GDM1 (cell line): Measurements from ENCODE around the gene PLCB1.
A peak's percentile ranks its signal among the peaks of the same experiment; 100 is the strongest.

Experiments used
- DNase-seq: peaks from one replicate; lab custom pipeline; 2025; lab: John Stamatoyannopoulos, UW

PLCB1 gene

GRCh38 chr20:8661229-8661952, 529.3 kb downstream of the PLCB1 start:
- no peak for DNase-seq

DNA sequence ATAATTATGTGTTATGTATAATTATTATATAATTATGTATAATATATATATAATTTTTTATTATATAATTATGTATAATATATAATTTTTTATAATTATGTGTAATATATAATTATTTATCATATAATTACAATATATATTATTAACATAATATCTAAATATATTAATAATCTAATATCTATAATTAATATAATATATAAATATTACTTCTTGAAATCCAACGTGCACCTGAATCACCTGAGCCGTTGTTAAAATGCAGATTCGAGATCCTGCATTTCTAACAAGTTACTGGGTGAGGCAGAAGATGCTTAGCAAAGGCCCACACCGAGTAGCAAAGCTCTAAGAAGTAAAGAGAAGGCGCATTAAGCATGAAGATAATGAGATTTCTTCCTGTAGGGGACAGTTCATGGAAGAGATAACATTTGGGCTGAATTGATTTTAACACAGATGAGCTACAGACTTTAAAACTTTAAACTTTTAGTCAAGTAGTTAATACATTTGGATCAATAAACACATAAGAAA, 530.4 kb downstream of the PLCB1 start:
- DNase-seq: no peak

- no peak for DNase-seq
These were observed 531.4 kb downstream of the PLCB1 start for GRCh38 chr20:8663424-8663823.

- no peak for DNase-seq
These were observed 532.7 kb downstream of the PLCB1 start for GRCh38 chr20:8664778-8665177.

DNA sequence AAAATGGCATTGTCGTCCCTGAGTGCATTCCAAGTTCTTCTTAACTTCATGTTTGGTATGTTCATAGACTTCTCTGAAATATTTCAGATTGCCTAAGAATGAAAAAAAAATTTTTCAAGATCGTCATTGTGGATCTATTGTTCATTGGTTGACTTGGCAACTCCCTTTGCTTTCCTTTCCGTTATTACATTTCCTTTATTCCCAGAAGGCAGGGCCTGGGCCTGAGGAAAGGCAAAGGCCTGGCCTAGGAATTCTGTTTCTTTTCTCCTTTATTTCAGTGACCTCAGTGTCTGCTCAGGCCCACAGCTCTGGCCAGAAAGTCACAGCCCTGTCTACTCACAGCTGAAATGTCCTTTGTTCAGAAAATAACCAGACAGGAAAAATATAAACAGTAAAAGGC, 535.2 kb downstream of the PLCB1 start:
- no peak for DNase-seq

DNA sequence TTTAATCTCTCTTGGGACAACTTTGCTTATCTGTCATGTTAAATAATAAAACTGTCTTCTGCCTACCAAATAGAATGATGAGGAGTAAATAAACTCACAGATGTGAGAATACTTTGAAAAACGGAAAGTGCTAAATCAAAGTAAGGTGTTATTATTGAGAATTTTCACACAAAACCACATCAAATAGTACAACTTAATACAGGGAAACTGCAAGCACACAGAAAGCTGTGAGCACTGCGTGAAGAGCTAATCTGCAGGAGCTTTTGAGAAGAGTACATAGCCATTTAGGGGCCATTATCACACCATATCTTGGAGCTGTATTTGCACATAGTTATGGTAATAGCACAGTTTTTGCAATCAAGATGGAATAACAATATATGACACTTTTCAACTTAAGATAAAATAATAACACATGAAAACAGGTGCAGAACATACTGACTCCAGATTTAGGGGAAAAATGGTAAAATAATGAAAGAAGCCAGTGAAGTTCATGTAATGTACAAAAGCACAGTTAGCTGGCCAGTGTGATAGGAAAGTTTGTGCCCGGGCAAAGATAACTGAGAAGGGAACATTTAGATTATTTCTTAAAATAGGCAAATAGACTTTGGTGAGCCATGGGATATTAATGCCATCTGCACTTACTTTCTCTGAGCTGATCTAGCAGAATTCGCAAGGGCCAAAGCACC, 538.3 kb downstream of the PLCB1 start:
- no peak for DNase-seq

DNA sequence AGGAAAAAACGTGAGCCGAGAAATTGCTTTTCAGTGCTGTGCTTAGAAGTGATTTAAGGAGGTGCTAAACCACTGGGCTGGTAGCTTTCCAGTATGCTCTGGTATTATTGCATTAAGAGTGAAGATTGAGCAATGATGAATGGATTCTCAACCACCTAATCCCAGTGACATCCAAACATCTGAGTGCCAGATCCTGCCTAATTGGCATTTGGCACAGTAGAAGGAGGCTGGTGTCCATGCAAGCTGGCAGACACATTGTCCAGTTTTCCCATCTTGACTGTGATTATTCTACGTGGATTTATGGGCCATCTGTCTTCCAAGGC, 538.8 kb downstream of the PLCB1 start:
- DNase-seq: no peak

GRCh38 chr20:8671370-8671961, 539.4 kb downstream of the PLCB1 start:
- no peak for DNase-seq

GRCh38 chr20:8673116-8673515, 541.0 kb downstream of the PLCB1 start:
- no peak for DNase-seq

GRCh38 chr20:8675896-8676295, 543.8 kb downstream of the PLCB1 start:
- no peak for DNase-seq

GRCh38 chr20:8678098-8678776, 546.2 kb downstream of the PLCB1 start:
- DNase-seq: no peak

DNA sequence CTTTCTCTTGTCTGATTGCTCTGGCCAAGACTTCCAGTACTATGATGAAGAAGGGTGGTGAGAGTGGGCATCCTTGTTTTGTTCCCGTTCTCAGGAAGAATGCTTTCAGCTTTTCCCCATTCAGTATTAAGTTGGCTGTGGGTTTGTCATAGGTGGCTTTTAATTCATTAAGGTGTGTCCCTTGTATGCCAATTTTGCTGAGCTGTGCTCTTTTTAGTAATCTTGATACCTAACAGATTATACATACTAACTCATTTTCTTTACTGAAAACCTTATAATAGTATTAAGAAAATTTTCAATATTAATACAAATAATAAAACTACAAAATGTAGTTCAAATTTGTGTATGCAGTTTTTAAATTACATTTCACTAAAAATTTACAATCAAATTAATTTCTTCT, 557.3 kb downstream of the PLCB1 start:
- DNase-seq: no peak

DNA sequence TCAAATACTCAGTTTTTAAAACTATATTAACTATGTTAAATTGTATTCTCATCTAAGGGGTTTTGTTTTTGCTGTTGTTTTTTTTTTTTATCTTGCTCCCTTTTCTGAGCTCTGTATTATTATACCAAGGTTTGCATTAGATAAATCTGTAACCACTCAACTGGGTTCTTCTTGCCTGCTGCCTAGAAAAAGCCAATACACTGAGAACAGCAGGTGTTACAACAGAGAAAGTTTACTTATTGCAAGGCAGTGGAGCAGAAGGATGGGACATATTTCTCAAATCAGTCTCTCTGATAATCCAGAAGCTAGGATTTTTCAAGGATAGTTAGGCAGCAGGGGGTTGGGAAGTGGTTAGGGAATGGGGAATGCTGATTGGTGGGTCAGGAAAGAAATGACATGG, 558.0 kb downstream of the PLCB1 start:
- DNase-seq: no peak

DNA sequence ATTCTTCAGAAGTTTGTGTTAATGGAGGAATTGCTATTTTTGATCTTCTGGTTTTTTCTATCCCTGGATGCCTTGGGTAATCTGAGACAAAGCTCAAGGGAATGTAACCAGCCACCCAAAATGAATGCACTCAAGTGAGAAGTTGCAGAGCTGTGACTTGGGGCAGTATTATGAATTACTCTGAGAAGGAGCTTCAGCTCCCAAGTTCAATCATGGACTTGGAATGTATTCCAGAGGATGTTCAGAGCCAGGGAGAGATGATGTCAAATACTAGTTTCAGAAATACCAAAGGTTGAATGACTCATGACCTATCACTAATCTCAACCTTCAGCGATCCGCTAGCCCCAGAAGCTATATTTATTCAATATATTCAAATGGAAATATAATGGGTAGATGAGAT, 561.6 kb downstream of the PLCB1 start:
- no peak for DNase-seq

DNA sequence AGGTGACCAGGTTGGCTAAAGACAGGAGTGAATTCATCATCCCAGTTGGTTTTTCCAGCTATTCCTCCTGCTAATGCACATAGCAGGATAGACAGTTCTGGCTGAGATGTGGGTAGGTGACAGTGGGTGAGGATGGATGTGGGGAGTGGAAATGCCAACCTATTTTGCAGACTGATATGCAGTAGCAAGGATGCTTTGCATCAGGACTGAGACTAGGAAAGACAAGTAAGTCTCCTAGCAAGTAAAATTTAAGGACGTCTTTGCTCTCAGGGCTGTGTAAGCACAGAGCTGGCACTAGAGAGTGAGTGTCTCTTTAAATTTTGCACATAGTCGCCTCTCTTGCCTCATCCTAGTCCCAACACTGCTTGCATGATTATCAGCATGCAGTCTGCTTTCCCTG, 568.7 kb downstream of the PLCB1 start:
- no peak for DNase-seq

- DNase-seq: no peak
These were observed 575.1 kb downstream of the PLCB1 start for GRCh38 chr20:8706961-8707700.

DNA sequence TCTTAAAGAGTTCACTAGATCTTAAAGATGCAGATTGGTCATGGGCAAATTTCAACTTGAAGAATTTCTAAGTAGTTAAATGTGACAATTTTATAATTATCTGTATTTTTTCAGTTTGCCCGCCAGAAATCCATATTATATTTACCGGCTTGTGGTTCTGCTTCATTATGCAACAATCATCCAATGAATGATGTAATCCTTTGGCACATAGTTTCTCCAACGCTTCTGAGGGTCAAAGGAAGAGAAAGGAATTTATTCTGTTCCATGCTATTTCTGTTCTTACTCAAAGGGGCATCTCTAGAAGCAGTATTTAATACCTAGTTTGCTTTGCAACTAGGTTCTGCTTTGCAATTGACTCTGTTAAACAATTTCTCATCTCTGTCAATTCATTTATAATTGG, 577.6 kb downstream of the PLCB1 start:
- DNase-seq: no peak

DNA sequence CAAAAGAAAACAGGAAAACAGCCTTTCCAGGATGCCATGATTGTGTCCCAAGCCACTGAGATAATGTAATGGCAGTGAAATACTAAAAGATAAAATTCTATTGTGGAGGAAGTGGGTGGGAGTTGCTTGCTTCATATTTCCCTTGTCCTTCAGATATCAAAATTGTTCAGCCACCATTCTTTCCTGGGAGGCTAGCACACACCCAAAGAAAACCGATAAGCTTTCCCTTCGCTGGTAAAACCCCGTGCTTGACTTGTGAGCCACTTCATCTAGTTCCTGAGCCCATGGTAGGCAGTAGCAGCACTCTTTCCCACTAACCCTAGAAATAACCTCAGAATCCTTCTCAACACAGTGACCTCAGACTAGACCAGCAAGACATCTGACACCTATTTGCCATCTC, 579.4 kb downstream of the PLCB1 start:
- DNase-seq: no peak

GRCh38 chr20:8714206-8714605, 582.1 kb downstream of the PLCB1 start:
- DNase-seq: no peak

- no peak for DNase-seq
These were observed 586.2 kb downstream of the PLCB1 start for GRCh38 chr20:8718279-8718678.

DNA sequence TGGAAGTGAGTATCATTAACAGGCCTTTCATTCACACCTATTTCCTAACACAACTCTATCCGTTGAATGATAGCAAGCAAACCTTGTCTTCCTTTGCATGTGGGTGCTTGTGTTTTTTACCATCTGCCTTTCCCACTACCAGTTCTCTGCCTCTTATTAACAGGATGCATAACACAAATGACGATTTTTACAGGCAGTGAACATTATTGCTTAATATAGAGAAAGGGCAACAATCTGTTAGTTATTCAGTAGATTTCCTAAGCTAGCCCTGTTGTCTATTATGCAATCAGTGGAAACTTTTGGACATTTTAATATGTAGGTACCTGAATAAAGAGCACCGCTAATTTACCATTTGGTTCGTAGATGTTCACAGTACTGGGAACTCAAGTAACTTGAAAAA, 588.0 kb downstream of the PLCB1 start:
- no peak for DNase-seq

DNA sequence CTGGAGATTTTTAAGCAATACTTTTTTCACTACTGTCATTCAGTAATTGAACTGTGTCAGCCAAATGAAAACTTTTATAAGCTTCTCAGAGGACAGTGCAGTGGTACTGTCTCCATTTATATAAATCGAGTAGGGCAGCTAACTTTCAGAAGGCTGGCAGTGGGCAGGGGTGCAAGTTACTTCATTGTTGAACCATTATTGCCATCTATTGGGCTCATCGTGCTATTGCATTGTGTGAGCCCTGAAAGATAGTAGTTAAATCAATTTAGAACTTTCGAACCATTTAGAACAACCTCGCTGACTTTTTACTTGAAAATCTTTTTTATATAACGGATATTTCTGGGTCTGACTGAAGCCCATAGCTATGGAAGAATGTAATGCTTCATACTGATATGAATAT, 589.0 kb downstream of the PLCB1 start:
- DNase-seq: peak; percentile 18
